MM.1S (cell line): ENCODE measurements around the gene BCAM.

ENCODE experiments used
- EZH2phosphoT487 ChIP-seq: fragments of 300-600 bp; sonication (generic); IDR thresholded peaks from 2 replicates; pipeline ENCODE4 v1.6.1; 2018; ENCODE audit warnings: antibody characterized with exemption, low read length
- TF ChIP-seq, protein P1 (sequence below): fragments of 300-600 bp; sonication (generic); IDR thresholded peaks from 2 replicates; pipeline ENCODE4 v1.5.1; 2016; ENCODE audit warnings: antibody characterized with exemption, low read length, mixed read lengths

DNA sequence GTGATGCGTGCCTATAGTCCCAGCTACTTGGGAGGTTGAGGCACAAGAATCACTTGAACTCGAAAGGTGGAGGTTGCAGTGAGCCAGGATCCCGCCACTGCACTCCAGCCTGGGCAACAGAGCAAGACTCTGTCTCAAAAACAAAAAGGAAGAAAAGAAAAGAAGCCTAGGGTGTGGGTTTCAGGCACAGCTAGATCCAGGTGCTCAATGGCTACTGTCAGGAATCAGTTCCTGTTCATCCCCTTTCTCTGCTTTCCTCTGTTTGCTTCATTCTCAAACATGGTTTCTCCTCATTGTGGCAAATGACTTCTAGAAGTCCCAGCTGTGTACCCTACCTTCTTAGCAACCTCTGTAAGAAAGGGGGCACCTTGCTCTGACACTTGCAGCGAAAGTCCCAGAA, 25.4 kb upstream of the BCAM start:
- TF ChIP-seq EZH2phosphoT487, result no peak
- TF ChIP-seq, protein P1, sequence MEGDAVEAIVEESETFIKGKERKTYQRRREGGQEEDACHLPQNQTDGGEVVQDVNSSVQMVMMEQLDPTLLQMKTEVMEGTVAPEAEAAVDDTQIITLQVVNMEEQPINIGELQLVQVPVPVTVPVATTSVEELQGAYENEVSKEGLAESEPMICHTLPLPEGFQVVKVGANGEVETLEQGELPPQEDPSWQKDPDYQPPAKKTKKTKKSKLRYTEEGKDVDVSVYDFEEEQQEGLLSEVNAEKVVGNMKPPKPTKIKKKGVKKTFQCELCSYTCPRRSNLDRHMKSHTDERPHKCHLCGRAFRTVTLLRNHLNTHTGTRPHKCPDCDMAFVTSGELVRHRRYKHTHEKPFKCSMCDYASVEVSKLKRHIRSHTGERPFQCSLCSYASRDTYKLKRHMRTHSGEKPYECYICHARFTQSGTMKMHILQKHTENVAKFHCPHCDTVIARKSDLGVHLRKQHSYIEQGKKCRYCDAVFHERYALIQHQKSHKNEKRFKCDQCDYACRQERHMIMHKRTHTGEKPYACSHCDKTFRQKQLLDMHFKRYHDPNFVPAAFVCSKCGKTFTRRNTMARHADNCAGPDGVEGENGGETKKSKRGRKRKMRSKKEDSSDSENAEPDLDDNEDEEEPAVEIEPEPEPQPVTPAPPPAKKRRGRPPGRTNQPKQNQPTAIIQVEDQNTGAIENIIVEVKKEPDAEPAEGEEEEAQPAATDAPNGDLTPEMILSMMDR, result no peak
